GM21515 (cell line): Measurements from ENCODE around the gene GALNT11.
"Not testable (repeated sequence)": the region's sequence is repeated elsewhere in the genome, so short reads cannot be mapped to it uniquely, and the experiment has no call there.

Experiments used
- ATAC-seq: cut with Tn5 transposase; IDR thresholded peaks from one replicate; pipeline ENCODE4 v1.9.1; 2021; ENCODE audit not compliant: unreplicated experiment

GALNT11 gene

DNA sequence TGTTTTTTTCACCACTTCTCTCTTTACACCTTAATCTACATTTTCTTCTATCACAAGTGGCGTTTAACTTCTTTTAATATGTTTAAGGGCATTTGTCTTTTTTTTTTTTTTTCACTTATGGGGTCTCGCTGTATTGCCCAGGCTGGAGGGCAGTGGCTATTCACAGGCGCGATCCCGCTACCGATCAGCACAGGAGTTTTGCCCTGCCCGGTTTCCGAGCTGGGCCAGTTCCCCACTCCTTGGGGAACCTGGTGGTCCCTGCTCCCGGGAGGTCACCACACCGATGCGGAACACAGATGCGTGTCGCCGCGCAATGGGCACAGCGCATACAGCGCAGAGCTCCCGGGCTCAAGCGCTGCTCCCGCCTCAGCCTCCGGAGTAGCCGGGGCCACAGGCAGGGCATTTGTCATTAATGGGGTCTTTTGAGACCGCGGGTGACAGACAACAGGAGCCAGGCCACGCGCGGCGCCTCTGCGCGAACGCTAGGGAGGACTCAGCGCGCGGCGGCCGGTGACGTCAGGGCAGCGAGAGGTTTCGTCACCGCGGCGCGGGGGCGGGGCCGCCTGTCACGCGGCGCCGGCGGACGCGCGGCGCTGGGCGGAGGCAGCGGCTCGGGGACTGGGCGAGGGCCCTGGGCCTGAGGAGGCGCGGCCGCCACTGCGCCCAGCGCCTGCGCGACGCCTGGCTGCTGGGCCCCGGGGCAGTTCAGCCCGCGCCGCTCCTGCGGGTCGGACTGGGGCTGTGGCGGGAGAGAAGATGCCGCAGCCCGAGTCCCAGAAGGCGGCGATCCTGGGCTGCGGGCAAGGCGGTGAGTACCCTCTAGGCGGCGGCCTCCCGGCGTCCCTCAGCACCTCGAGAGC lies at the start of gene GALNT11:
TSS of gene GALNT11 (plus strand) at position 598 of the 860 bp plus-strand sequence. CDS start 68,554 bp downstream, outside the sequence.
- ATAC-seq: peak; percentile 98

DNA sequence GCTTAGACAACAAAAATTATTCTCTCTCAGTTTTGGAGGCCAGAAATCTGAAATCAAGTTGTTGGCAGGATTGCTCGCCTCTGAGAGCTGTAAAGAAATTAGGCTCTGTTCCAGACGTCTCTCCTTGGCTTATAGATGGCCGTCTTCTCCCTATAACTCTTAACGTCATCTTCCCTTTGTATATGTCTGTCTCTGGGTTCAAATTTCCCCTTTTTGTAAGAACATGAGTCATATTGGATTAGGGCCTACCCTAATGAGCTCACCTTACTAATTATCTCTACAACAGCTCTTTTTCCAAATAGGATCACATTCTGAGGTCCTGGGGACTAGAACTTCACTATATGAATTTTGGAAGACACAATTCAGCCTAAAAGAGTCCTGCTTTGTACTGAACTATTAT lies 46.9 kb upstream of the GALNT11 start:
- ATAC-seq: no peak

DNA sequence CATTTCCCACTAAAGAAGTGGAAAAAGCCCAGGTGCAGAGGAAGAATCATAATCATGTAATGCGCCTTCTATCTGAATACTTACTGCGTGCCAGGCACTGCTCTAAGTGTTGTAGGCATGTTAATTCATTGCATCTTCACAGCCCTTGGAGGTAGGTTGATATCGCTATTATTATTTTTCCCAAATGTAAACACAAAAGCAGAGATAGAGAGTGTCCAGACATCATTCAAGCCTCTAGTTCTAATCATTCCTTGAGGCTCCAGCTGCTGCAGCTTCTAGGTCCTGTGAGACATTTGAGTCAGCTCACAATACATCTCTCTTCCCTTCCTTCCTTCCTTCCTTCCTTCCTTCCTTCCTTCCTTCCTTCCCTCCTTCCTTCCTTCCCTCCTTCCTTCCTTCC lies 44.3 kb upstream of the GALNT11 start:
- ATAC-seq: no peak

DNA sequence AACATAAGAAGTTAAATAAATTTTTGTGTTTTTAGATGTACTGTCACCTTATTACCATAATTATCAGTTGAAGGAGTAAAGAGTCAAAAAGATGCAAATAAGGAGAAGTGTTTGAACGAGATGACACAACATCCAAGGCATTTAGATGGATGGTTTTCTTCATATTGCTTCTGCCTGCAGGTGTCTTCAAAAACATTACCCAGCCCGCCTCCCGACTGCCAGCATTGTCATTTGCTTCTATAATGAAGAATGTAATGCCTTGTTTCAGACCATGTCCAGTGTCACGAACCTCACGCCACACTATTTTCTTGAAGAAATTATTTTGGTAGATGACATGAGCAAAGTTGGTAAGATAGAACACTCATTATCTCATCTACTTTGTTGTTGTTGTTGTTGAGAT lies 42.7 kb upstream of the GALNT11 start:
- no peak for ATAC-seq

DNA sequence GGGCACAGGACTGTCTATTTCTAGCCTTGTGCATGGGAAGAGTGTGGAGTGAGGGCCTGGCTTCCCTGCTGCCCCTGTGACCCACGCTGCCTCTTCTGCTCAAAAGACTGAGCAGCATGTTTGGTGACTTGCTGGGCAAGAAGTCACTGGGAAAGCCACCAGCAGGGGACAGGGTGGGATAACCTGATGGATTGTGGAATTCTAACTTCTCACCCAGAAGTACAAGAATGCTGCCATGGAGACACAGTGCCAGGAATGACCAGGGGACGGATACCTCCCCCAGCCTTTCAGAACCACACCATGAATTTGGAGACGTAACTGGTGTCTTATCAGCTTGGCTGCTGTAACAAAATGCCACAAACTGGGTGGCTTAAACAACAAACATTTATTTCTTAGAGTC lies 40.9 kb upstream of the GALNT11 start:
- ATAC-seq: no peak

DNA sequence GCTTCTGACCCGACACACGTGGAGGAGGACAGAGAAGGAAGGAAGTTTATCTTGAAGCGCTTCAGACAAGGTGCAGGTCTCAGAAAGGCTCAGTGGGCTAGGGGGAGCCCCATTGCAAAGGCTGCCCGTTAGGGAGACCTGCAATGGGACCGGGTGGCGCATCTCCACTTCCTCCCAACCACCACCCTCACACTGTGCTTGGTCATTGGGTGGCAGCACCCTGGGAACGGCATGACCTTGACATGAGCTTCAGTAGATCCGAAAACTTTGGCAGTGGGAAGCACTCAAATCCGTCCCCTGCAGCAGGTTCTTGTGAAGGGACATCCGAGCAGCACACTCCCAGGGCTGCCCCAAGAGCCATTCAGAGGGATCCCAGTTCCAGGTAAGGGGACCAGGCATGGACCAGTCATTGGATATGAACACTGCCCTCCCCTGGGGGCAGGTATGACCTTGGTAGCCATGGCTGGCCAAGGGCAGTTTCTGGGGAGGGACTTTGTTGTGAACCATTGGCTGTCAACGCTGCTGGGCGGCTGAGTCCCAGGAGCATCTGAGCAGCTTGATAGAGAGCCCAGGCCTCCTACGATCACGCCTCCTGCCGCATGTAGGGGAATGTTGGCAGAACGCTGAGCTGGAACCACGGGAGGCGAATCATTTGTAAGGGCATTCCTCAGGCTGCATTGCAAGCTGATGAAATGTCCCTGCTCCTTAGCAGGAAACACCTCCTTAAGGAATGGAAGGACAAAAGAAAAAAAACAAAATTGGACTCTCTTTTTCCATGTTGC lies 37.5 kb upstream of the GALNT11 start:
- no peak for ATAC-seq

DNA sequence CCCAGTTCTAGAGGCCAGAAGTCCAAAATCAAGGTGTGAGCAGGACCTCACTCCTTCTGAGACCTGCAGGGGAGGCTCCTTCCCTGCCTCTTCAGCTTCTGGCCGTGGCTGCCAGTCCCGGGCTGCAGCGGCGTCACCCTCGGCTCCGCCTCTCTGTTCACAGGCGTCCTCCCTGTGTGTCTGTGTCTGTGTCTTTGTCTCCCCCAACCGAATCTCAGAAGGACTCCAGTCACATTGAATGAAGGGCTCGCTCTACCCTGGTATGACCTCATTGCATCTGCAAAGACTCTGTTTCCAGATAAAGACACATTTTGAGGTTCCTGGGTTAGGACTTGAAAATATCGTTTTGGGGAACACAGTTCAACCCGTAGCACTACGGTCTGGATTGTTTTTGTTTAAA lies 33.1 kb upstream of the GALNT11 start:
- ATAC-seq: no peak

DNA sequence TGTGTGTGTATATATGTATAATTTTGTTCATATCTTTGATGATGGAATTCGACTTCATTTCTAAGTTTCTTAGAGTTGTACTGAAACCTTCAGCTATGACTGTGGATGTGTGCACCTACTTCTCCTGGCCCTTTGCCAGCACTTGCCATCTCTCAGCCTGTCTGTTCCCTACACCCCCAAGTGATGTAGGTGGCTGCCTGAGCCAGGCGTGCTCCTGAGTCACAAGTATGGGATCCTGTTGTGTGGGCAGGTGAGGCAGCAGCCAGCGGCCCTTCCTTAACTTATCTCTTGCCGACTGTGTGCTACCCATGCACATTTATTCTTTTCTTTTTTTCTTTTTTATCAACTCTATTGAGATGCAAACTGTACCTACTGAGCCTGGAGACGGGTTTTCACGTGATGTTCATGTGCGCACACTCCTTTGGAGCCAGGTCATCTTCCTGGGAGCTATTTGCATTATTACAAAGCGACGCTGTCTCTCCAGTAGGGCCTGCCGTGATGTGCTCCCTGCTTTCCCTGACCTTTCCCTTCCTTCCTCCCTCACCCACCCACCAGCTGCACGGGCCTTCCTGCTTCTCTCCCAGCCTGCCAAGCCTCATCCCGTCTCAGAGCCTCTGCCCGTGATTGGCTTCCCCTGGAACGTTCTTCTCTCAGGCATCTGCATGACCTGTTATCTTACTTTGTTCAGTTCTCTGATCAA lies 31.3 kb upstream of the GALNT11 start:
- no peak for ATAC-seq

DNA sequence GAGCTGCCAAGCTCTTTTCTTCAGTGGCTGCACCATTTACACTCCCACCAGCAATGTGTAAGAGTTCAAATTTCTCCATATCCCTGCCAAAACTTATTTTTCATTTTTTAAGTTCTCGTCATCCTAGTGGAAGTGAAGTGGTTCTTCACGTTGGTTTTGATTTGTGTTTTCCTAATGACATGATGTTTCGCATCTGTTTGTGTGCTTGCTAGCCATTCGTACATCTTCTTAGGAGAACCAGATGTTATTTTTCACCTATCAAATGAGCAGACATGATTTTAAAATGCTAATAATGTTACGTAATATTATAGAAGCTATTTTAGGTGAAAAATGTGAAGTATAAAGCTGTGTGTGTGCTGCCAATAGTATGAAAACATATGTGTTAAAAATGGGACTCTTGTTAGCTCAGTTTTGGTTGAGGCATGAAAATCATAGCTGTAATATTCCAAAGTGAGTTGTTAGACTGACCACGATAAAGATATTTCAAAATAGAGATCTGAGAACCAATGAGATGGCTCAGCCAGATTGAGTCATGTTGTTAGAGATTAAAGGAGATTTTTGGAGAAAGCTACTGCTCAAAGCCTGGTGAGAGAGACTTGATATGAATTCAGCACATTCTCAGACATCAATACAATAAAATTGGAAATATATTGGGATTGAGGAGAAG lies 25.9 kb upstream of the GALNT11 start:
- no peak for ATAC-seq

DNA sequence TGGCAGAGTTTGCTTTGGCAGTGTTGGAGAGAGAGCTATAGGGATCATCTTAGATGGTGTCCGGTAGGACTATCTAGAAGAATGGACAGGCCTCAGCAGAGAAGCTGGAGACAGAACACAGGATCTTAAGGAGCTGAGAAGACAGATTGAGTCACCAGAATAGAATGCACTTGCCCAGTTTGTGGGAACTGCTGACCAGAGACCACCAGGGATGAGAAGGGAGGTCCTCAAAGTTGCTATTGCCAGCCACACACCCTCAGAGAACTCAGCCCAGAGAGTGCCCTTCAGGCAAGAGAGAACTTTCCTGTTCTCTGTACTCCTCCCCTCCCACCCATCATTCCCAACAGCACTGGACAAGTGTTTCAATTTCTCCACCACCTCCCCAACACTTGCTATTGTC lies 25.3 kb upstream of the GALNT11 start:
- ATAC-seq: no peak

DNA sequence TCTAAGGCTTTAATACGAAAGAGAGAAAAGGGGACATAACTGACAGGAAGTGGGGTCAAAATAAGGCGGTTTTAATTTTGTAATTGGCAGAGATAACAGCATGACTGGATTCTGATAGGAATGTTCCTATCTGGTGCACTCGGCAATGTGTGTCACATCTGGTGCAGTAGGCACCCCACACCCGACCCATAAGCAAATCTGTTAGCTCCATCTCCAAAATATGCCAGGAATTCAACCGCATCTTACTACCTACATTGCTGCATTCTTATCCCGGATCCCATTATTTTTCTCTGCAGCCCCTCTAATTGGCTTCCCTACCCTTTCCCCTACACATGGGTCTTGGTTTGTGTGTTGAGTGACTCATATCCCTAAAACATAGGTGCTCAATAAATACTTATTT lies 19.1 kb upstream of the GALNT11 start:
- no peak for ATAC-seq

DNA sequence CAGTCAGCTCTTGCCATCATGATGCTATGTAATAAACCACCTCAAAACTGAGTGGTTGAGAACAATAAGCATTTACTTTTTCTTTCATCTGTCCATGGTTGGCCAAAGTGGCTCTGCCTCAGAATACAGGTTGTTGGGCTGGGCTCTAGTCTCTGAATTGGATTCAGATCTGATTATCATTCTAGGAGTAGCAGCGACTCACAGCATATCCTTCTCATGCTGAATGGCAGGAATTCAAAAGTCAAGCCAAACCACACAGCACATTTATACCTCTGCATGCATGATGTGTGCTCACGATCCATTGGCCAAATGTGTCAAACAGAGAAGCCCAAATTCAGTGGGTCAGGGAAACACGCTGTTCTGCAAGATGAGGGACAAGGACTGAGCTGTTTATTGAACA lies 13.6 kb upstream of the GALNT11 start:
- ATAC-seq: no peak

DNA sequence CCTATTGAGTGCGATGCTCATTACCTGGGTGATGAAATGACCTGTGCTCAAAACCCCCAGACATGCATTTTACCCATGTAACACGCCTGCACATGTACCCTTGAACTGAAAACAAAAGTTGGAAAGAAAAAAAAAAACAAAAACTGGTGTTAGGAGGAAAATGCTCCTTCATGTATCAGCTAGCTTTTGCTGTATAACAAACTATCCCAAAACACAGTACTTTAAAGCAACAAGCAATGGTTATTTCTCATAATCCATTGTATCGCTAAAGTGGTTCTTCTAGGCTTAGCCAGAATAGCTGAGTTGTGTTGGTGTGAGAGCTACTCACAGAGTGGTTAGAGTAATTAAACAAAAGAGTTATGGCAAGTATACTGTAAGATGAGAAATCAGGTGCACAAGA lies 12.2 kb upstream of the GALNT11 start:
- no peak for ATAC-seq

DNA sequence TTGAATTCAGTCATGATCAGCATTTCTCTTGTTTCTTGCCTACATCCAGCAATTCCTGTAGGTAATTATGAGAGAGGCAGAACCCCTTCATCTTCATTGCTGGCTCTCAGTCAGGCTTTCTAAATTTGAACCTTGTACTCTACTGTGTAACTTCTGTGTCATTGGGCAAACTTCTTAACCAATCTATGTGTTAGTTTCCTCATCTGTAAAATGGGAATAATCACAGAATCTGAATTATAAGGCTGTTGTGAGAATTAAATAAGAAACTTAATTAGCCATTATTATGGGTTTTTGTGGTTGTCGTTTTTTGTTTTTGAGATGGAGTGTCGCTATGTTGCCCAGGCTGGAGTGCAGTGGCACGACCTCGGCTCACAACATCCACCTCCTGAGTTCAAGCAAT lies 11.5 kb upstream of the GALNT11 start:
- ATAC-seq: no peak

DNA sequence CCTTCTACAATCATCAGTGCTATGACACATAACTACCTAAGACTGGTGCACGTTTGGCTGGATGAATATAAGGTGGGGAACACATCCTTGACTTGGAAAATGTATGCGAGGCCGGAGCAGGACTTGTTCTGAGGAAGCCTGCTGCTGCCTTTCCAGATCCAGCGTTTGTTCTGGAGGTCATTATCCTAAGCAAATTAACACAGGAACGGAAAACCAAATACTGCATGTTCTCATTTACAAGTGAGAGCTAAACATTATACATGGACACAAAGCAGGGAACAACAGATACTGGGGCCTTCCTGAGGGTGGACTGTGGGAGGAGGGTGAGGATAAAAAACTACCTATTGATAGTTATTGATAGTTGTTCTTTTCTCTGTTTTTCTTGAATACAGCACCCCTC lies 10.8 kb upstream of the GALNT11 start:
- ATAC-seq: no peak

DNA sequence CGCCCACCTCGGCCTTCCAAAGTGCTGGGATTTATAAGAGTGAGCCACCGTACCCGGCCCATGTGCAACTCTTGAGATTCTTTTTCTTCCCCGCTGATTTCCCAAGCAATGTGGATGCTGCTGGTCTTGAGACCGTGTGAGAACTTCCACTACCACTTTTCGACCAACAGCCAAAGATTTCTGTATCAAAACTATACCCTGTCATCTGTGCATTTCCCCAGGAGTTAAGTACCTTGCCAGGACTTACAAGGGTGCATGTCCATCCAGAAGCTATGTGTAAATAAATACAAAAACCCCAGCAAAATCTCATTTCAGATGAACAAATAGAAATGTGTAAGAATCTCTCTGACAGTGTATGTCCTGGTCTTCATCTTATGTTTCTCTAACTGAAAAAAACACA lies 9.9 kb upstream of the GALNT11 start:
- ATAC-seq: no peak

DNA sequence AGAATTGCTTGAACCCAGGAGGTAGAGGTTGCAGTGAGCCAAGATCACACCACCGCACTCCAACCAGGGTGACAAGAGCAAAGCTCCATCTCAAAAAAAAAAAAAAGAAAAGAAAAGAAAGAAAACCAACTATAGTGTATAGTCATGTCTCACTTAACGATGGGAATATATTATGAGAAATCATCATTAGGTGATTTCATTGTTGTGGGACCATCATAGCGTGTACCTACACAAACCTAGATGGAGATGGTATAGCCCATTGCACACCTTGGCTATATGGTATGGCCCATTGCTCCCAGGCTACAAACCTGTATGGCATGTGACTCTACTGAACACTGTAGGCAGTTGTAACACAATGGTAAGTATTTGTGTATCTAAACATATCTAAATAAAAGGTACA lies 8.5 kb upstream of the GALNT11 start:
- no peak for ATAC-seq

DNA sequence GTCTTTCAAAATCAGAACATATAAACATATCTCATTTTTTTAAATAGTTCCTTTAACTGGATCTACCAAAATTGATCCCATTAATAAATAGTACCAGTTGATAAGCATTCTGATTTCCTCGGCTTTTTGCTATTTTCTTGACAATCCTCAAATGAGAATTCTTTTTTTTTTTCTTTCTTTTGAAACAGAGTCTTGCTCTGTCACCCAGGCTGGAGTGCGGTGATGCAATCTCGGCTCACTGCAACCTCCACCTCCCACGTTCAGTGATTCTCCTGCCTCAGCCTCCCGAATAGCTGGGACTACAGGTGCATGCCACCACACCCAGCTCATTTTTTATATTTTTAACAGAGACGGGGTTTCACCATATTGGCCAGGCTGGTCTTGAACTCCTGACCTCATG lies 7.8 kb upstream of the GALNT11 start:
- ATAC-seq: not testable (repeated sequence)

DNA sequence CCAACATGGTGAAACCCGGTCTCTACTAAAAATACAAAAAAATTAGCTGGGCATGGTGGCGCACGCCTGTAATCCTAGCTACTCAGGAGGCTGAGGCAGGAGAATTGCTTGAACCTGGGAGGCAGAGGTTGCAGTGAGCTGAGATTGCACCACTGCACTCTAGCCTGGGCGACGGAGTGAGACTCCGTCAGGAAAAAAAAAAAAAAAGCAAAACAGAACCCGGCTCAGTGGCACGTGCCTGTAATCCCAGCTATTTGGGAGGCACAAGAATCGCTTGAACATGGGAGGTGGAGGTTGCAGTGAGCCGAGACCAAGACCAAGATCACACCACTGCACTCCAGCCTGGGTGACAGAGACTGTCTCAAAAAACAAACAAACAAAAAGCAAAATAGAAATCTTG lies 3.7 kb upstream of the GALNT11 start:
- ATAC-seq: not testable (repeated sequence)

DNA sequence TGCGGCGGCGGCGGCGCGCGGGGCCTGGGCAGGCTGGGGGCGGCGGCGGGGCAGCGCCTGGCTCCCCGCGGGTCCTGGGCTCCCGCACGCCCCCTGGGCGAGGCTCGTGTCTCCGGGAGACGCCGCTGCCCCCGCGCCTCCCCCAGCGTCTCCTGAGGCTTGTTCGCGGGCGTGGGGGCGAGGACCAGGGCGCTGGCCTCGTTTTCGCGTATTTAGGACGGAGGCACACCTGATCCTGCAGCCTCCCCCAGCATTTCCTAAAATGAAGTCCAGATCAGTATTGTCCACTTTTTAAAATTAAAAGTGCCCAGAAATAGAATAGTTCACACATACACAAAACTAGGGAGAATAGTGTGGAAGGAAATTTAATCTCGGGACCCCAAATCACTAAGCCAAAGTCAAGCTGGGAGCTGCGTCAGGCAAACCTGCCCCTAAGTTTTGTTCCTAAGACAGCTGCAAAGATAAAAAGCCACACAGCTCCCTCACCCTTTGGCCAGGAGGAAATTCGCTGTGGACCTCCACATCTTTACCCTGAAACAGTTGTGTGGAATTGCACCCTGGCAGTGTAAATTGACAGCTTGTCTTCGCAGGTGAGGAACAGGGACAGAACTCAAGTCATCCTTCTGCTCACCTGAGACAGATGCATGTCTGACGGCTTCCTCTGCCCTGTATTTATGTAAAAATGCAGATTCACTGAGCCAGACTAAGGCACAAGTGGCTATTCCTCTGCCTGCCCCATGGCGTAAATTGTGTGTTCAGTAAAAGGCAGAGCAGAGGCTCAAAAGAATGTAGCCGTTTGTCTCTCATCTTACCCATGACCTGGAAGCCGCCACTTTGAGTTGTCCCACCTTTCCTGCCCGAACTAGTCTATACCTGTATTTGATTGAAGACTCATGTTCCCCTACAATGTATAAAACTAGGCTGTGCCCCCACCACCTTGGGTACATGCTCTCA lies 740 bp downstream of the GALNT11 start:
- no peak for ATAC-seq
